BLaER1 treated with 17β-estradiol and CSF1 and Interleukin-3, amounts not matched to agents 10 nM and 100 nM (cell line): ENCODE data around the gene RFC2.

Experiments used
- H3K27ac ChIP-seq, 11 experiments: shearing (Covaris generic); formaldehyde crosslinking; 2 replicates each; pipeline ENCODE4 v1.8.1; 2022
- H3K27me3 ChIP-seq, 11 experiments: shearing (Covaris generic); formaldehyde crosslinking; 2 replicates each; pipeline ENCODE4 v1.8.1; 2022
- H3K36me3 ChIP-seq, 11 experiments: shearing (Covaris generic); formaldehyde crosslinking; 2 replicates each; pipeline ENCODE4 v1.8.1; 2022
- H3K4me1 ChIP-seq, 10 experiments: shearing (Covaris generic); formaldehyde crosslinking; 2 replicates each; pipeline ENCODE4 v1.8.1; 2022
- H3K4me2 ChIP-seq, 11 experiments: shearing (Covaris generic); formaldehyde crosslinking; 2 replicates each; pipeline ENCODE4 v1.8.1; 2022
- H3K4me3 ChIP-seq, 10 experiments: shearing (Covaris generic); formaldehyde crosslinking; 2 replicates each; pipeline ENCODE4 v1.8.1; 2022
- H3K9ac ChIP-seq, 11 experiments: shearing (Covaris generic); formaldehyde crosslinking; 2 replicates each; pipeline ENCODE4 v1.8.1; 2022
- H3K9me3 ChIP-seq, 11 experiments: shearing (Covaris generic); formaldehyde crosslinking; replicated peaks in 1 of 11; 2 replicates each; pipeline ENCODE4 v1.8.1; 2022
- H4K20me1 ChIP-seq, 11 experiments: shearing (Covaris generic); formaldehyde crosslinking; 2 replicates each; pipeline ENCODE4 v1.8.1; 2022
- Cebpa-rat ChIP-seq, 11 experiments: shearing (Covaris generic); IDR thresholded peaks; 2 replicates each; pipeline ENCODE4 v1.8.1; 2022

The RFC2 gene

GRCh38 chr7:74191231-74191630 lies 63.0 kb downstream of the RFC2 start:
- peaks cover 85 to 100% (median 96%) of the 10 kb centered on the region in 11 experiments for H4K20me1 ChIP-seq
- H3K27ac ChIP-seq, result no peak overlapping the region
- TF ChIP-seq Cebpa-rat (IDR thresholded peaks at IDR 0.05), result no peak
- H3K36me3 ChIP-seq, result peaks cover 84 to 100% (median 97%) of the 10 kb centered on the region in 11 experiments
- H3K27me3 ChIP-seq, result no peaks in the 10 kb centered on the region
- H3K9ac ChIP-seq, result no peak overlapping the region
- peaks cover 1 to 18% (median 10%) of the 10 kb centered on the region in 10 experiments for H3K4me1 ChIP-seq
- no peak overlapping the region for H3K4me2 ChIP-seq
- H3K4me3 ChIP-seq, result no peak overlapping the region
- no peaks in the 10 kb centered on the region for H3K9me3 ChIP-seq

GRCh38 chr7:74190259-74190658 lies 63.9 kb downstream of the RFC2 start:
- H3K27ac ChIP-seq, result no peak overlapping the region
- peaks cover 81 to 100% (median 97%) of the 10 kb centered on the region in 11 experiments for H3K36me3 ChIP-seq
- H3K4me1 ChIP-seq, result peaks cover 11 to 28% (median 19%) of the 10 kb centered on the region in 10 experiments
- no peaks in the 10 kb centered on the region for H3K9me3 ChIP-seq
- H4K20me1 ChIP-seq, result peaks cover 94 to 100% (median 99%) of the 10 kb centered on the region in 11 experiments
- H3K9ac ChIP-seq, result no peak overlapping the region; a peak in 1 of 22 replicates
- no peak overlapping the region for H3K4me3 ChIP-seq
- no peak for TF ChIP-seq Cebpa-rat (IDR thresholded peaks at IDR 0.05)
- no peak overlapping the region for H3K4me2 ChIP-seq
- no peaks in the 10 kb centered on the region for H3K27me3 ChIP-seq

DNA sequence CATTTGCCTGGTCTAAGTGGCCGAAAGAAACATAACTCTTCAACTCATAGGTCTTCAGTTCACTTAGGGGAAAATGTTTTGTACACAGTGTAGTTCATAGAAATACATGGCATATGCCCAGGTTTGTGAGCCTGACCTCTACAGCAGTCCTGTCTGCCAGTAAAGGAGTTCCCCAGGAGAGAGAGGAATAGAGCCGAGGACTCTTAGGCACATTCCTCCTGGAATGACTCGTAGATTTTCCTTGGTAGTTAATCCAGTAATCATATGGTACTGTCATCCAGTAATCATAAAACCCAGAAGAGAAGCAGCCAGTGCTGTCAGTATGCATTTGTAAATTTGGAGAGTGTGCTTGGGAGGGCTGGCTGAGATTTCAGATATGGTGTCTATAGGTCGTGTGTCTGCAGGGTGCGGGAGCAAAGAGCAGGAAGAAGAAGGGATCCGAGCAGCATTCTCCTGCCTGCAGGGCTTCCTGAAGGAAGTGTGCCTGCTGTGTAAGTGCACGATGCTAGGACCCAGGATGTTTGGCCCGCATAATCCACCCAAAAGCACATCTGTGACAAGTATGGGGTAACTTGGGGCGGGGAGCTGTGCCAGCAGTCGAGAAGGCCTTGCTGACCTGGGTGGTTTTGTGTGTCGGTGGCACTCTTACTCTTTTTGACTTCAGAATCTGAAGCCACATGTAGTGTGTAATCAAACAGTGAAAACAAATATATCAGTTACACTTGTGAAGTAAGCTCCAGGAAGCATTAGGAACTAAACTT lies 66.1 kb downstream of the RFC2 start:
- Histone ChIP-seq H3K9ac (peak overlapping the region in 3 of 11 experiments; percentile 8 to 25 (median 17); a peak in 2 of 22 replicates), H3K27ac (no peak overlapping the region), H3K36me3 (peaks cover 61 to 100% (median 93%) of the 10 kb centered on the region in 11 experiments), H3K4me3 (no peak overlapping the region), H3K4me1 (peaks cover 33 to 44% (median 37%) of the 10 kb centered on the region in 10 experiments), H3K9me3 (no peaks in the 10 kb centered on the region), H3K27me3 (no peaks in the 10 kb centered on the region), H4K20me1 (peaks cover 97 to 100% (median 100%) of the 10 kb centered on the region in 11 experiments), H3K4me2 (no peak overlapping the region)
- TF ChIP-seq Cebpa-rat (IDR thresholded peaks at IDR 0.05), result no peak

GRCh38 chr7:74185636-74186035 lies 68.6 kb downstream of the RFC2 start:
- Histone ChIP-seq H4K20me1 (peaks cover 100% of the 10 kb centered on the region in 11 experiments), H3K4me2 (peak overlapping the region; percentile 49 to 79 (median 66)), H3K4me3 (no peak overlapping the region), H3K4me1 (peaks cover 53 to 66% (median 57%) of the 10 kb centered on the region in 10 experiments), H3K9me3 (no peaks in the 10 kb centered on the region), H3K36me3 (peaks cover 58 to 100% (median 93%) of the 10 kb centered on the region in 11 experiments), H3K27me3 (no peaks in the 10 kb centered on the region), H3K9ac (peak overlapping the region in 7 of 11 experiments; percentile 2 to 42 (median 34); a peak in 8 of 22 replicates), H3K27ac (peak overlapping the region in 1 of 11 experiments; percentile 13; a peak in 2 of 22 replicates)
- no peak for TF ChIP-seq Cebpa-rat (IDR thresholded peaks at IDR 0.05)

DNA sequence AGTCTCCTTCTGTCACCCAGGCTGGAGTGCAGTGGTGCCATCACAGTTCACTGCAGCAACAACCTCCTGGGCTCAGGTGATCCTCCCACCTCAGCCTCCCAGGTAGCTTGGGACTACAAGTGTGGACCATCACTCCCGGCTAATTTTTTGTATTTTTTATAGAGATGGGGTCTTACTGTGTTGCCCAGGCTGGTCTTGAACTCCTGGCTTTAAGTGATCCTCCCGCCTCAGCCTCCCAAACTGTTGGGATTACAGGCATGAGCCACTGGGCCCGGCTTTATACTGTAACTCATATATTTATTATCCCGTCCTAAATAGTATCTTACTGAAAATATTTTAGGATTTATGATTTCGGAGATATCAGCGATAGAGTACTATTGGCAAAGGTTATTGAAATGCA lies 69.2 kb downstream of the RFC2 start:
- no peaks in the 10 kb centered on the region for H3K9me3 ChIP-seq
- H3K4me1 ChIP-seq, result peaks cover 54 to 72% (median 60%) of the 10 kb centered on the region in 10 experiments
- H3K9ac ChIP-seq, result peak overlapping the region in 6 of 11 experiments; percentile 11 to 42 (median 32); a peak in 6 of 22 replicates
- H3K4me2 ChIP-seq, result peak overlapping the region; percentile 49 to 79 (median 66)
- peaks cover 100% of the 10 kb centered on the region in 11 experiments for H4K20me1 ChIP-seq
- peaks cover 57 to 100% (median 93%) of the 10 kb centered on the region in 11 experiments for H3K36me3 ChIP-seq
- H3K27me3 ChIP-seq, result no peaks in the 10 kb centered on the region
- no peak overlapping the region for H3K27ac ChIP-seq
- TF ChIP-seq Cebpa-rat (IDR thresholded peaks at IDR 0.05), result no peak
- no peak overlapping the region for H3K4me3 ChIP-seq

DNA sequence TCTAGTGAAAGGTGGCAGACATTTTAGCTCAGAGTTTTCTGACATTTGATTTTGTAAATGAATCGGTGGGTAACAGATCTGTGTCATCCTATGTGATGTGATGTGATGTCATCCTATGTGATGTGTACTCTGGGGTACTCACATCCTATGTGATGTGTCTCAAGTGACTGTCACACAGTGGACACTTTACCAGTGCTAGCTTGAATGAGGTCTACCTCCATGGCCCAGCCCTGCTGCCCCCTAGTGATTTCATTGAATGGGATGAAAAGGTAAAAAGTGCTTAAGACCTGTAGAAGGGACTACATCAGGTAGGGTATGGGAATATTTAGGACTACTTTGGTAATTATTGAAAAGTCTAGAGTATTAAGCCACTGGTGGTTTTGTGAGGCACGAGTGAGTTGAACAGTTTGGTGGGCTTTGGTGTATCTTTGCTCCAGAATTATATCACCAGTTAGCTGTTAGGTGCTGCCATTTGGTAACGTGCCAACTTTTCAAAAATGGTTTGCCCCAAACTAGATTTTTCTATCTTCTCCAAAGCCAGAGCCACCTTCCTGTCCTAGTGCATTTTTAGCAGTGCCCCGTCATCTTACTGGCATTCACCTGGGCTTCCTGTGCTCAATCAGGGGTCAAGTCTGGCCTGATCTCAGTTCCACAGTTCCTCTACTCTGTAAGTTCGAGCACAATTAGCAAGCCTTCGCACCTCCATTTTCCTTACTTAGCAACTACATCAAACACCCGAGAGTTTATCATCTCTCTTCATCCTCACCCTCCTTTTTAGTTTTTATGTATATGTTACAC lies 70.3 kb downstream of the RFC2 start:
- Histone ChIP-seq H3K36me3 (peaks cover 57 to 100% (median 93%) of the 10 kb centered on the region in 11 experiments), H3K4me1 (peaks cover 64 to 83% (median 70%) of the 10 kb centered on the region in 10 experiments), H3K9me3 (no peaks in the 10 kb centered on the region), H3K9ac (peak overlapping the region in 1 of 11 experiments; percentile 32; a peak in 1 of 22 replicates), H3K4me3 (no peak overlapping the region), H3K27me3 (no peaks in the 10 kb centered on the region), H3K27ac (no peak overlapping the region), H4K20me1 (peaks cover 100% of the 10 kb centered on the region in 11 experiments), H3K4me2 (peak overlapping the region; percentile 17 to 79 (median 64); a peak in 17 of 22 replicates)
- no peak for TF ChIP-seq Cebpa-rat (IDR thresholded peaks at IDR 0.05)

DNA sequence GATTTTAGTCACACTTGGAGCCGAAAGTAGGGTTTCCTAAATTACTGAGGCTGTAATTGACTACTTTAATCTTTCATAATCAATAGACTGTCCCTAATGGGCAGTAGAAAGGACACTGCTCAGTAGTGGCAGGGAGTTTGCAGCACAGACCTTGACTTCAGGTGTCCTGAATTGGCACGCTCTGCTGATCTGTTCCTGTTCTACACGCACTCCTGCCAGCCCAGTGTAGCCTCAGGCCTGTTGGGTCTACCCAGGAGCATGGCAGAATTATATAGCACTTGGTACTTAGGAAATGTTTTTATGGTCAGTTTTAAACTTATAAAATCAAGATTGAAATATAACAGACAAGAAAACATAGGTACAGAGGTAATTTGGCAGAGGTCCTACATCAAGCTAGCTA lies 71.1 kb downstream of the RFC2 start:
- H3K27me3 ChIP-seq, result no peaks in the 10 kb centered on the region
- peaks cover 100% of the 10 kb centered on the region in 11 experiments for H4K20me1 ChIP-seq
- no peak for TF ChIP-seq Cebpa-rat (IDR thresholded peaks at IDR 0.05)
- peak overlapping the region in 9 of 11 experiments; percentile 17 to 79 (median 66); a peak in 11 of 22 replicates for H3K4me2 ChIP-seq
- peaks cover 57 to 100% (median 93%) of the 10 kb centered on the region in 11 experiments for H3K36me3 ChIP-seq
- peak overlapping the region in 2 of 11 experiments; percentile 20 to 32; a peak in 2 of 22 replicates for H3K9ac ChIP-seq
- H3K9me3 ChIP-seq, result no peaks in the 10 kb centered on the region
- H3K4me3 ChIP-seq, result no peak overlapping the region
- no peak overlapping the region for H3K27ac ChIP-seq
- H3K4me1 ChIP-seq, result peaks cover 71 to 90% (median 77%) of the 10 kb centered on the region in 10 experiments

- H3K9ac ChIP-seq, result peak overlapping the region in 2 of 11 experiments; percentile 20 to 32; a peak in 3 of 22 replicates
- H3K4me1 ChIP-seq, result peaks cover 77 to 96% (median 82%) of the 10 kb centered on the region in 10 experiments
- peak overlapping the region in 9 of 11 experiments; percentile 1 to 79 (median 47); a peak in 13 of 22 replicates for H3K4me2 ChIP-seq
- H3K36me3 ChIP-seq, result peaks cover 56 to 100% (median 93%) of the 10 kb centered on the region in 11 experiments
- no peaks in the 10 kb centered on the region for H3K9me3 ChIP-seq
- peak in 2 of 11 experiments; percentile 9 to 25; a peak in 2 of 22 replicates for TF ChIP-seq Cebpa-rat (IDR thresholded peaks at IDR 0.05)
- no peak overlapping the region for H3K27ac ChIP-seq
- no peak overlapping the region for H3K4me3 ChIP-seq
- H4K20me1 ChIP-seq, result peaks cover 100% of the 10 kb centered on the region in 11 experiments
- H3K27me3 ChIP-seq, result no peaks in the 10 kb centered on the region
These were observed 71.6 kb downstream of the RFC2 start for GRCh38 chr7:74182453-74183090.
